SU-DHL-6 (cell line): Measurements from ENCODE around the gene ATRNL1.

Experiments
- CTCF ChIP-seq: fragments of 200-600 bp; sonication (generic); IDR thresholded peaks from one replicate; pipeline ENCODE4 v1.5.1; 2017; ENCODE audit warnings: antibody characterized with exemption, mild to moderate bottlenecking, low read length, moderate library complexity; ENCODE audit not compliant: insufficient read depth, poor library complexity, severe bottlenecking
- EZH2phosphoT487 ChIP-seq: fragments of 200-600 bp; sonication (generic), shearing (Covaris generic); conservative IDR thresholded peaks from 2 replicates; pipeline ENCODE4 v1.6.1; 2018; ENCODE audit warnings: mild to moderate bottlenecking, antibody characterized with exemption, low read length, moderate library complexity, mixed read lengths

GRCh38 chr10:115830265-115830970 is 737.3 kb downstream of the ATRNL1 start:
- TF ChIP-seq CTCF (no peak), EZH2phosphoT487 (no peak)
